Activated T-helper 1 cell treated with anti-CD3 and anti-CD28 coated beads, Interleukin-2, amount 50 U/mL, for 16 hours (primary cell): ENCODE measurements around the gene RAMP2.
A peak's percentile ranks its signal among the peaks of the same experiment; 100 is the strongest.
"Not testable (repeated sequence)": the region's sequence is repeated elsewhere in the genome, so short reads cannot be mapped to it uniquely, and the experiment has no call there.

ENCODE experiments used
- DNase-seq, 2 donors: peaks; one replicate each; pipeline ENCODE4 v3.0.0-alpha.2; 2020; ENCODE audit warnings: low read depth in 1 of 2, low spot score in 1 of 2

Gene RAMP2

DNA sequence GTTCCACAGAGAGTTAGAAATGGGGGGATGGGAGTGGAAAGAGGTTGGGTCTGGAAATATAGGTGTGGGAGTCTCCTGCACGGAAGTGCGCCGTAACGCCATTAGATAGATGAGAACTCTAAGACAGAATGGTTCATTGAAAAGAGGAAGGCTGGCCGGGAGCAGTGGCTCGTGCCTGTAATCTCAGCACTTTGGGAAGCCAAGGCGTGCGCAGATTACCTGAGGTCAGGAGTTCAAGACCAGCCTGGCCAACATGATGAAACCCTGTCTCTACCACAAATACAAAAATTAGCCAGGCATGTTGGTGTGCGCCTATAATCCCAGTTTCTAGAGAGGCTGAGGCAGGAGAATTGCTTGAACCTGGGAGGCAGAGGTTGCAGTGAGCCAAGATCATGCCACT is 7.0 kb downstream of the RAMP2 start:
- not testable (repeated sequence) for DNase-seq

DNA sequence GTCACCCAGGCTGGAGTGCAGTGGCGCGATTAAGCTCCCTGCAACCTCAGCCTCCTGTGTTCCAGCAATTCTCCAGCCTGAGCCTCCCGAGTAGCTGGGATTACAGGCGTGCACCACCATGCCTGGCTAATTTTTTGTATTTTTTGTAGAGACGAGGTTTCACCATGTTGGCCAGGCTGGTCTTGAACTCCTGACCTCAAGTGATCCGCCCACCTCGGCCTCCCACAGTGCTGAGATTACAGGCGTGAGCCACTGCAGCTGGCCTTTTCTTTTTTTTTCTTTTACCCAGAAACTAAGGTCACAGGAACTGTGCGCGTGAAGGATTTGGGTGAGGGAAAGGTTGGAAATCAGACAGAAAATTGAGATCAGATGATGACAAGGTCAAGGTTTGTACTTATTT is 8.9 kb downstream of the RAMP2 start:
- not testable (repeated sequence) for DNase-seq

DNA sequence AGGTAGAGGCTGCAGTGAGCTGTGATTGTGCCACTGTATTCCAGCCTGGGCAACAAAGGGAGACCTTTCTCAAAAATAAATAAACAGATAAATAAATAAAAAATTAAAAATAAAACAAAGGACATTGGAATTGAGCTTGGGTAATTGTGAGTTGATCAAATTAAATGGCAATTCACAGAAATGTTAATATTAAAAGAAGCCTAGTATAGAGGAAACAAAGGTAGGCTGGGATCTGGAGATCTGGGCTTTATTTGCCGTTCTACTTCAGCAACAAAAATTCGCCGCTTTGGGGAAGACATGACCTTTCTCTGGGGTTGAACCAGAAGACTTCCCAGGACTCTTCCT is 11.9 kb downstream of the RAMP2 start:
- DNase-seq, result no peak

DNA sequence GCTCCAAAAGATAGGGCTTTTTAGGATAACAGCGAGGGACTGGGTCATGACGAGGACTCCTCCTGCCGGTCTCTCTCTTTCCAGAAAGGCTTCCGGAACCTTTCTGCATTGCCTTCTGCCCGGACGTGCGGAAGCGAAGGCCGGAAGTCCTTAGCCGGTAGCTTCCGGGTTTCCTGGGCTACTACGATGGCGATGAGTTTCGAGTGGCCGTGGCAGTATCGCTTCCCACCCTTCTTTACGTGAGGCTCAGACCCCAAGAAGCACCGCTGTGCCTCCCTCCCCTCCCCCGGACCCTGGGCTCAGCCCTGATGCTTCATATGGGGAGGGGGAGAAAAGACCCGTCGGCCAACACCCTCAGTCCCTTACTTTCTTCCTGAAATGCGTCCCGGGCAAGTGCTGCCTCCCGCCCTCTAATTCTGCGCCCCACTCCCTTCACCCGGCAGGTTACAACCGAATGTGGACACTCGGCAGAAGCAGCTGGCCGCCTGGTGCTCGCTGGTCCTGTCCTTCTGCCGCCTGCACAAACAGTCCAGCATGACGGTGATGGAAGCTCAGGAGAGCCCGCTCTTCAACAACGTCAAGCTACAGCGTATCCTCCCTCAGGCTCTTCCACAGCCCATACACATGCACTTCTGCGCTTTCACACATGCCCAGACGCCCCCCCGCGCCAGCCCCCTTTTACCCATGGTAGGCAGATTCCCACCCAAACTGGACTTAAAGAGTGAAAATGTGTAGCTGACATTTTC is 12.4 kb downstream of the RAMP2 start, which contains the start of gene VPS25:
Gene VPS25, plus strand, starts transcription at position 160 of the 746 bp plus-strand sequence. Its CDS starts 27 bp downstream, at position 187.
- DNase-seq, result peak; percentile 55 to 62

DNA sequence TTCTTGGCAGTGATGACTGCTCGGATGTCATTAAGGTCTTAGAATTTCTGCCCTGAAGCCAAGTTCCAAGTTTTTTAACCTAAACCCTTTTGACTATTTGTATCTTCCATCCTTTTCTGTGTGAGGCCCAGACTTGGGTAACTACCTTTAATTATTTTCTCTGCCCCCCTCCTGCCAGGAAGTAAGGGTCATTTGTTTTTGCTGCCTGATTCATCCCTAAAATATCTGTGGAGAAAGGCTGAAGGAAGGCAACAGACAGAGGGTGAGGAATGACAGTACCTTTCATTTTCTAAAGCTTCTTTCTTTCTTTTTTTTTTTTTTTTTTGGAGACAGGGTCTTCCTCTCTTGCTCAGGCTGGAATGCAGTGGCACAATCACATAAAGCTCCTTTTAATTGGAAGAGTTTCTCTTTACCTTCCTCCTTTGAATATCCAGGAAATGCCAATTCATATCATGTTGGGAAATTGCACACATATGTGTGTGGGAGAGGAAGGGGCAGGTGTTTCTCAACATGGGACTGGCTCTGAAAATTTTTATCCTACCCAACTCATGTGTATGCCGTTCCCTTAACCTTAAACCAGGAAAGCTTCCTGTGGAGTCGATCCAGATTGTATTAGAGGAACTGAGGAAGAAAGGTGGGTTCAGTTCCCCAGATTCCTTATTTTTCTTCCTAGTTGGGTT is 13.2 kb downstream of the RAMP2 start:
- no peak for DNase-seq

DNA sequence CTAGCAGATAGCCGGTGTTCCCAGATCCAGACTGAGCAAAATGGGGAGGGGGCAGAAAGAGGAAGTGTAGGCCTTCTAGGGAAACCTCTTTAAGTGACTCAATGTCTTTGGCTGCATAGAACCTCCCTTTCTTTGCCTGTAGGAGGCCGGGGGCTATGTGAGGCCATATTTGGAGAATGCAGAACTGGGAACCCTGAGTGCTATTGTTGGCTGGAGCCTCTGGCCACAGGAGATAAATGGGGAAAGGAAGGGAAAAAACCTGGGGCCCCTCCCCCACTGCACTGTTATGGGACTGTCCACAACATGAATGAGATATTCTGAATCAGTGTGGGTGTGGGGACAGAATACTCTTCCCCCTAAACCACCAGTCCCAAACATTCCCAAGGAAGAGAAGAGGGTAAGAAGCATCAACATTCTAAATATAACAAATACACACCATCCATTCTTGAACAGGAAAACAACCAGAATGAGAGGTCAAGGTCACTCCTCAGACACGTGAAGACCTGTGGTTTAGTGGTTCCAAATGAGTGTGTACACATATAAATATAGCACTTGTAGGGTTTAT is 14.6 kb downstream of the RAMP2 start:
- DNase-seq, result no peak

DNA sequence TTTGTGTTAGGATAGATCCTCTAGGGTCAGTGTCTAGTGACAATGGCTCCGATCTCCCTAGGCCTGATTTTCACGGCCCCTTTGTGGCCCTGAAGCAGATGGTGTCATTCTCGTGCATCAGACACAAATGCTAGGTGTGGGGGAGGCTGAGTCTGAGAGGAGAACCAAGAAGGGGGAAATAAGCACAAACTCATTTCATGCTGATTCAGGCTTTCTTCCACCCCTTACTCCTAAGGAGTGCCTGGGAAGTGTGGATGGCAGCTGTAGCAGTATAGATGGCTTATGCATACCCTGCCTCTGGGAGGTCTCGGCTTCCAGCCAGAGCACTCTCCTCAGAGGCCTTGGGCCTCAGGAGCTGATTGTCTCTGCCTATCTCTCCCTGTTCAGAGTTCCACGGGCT is 17.5 kb downstream of the RAMP2 start:
- no peak for DNase-seq

DNA sequence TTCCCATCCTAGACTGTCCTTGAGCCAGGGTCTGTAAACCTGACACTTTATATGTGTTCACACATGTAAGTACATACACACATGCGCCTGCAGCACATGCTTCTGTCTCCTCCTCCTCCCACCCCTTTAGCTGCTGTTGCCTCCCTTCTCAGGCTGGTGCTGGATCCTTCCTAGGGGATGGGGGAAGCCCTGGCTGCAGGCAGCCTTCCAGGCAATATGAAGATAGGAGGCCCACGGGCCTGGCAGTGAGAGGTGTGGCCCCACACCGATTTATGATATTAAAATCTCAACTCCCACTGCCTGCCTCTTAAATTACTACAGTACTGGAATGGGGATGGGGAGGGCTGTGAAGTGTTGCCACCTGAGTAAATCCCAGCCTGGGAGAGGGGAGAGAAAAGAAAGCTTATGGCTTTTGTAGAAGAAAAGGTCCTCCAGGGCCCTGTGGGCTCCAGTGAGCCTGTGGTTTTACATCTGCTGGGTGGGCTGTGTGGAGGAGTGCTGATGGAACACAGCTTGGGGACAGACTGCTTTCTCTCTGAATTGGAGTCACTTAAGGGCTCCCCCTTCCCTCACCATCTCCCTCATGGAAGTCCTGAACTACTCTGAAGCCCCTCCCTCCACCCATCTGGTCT is 18.4 kb downstream of the RAMP2 start:
- no peak for DNase-seq

DNA sequence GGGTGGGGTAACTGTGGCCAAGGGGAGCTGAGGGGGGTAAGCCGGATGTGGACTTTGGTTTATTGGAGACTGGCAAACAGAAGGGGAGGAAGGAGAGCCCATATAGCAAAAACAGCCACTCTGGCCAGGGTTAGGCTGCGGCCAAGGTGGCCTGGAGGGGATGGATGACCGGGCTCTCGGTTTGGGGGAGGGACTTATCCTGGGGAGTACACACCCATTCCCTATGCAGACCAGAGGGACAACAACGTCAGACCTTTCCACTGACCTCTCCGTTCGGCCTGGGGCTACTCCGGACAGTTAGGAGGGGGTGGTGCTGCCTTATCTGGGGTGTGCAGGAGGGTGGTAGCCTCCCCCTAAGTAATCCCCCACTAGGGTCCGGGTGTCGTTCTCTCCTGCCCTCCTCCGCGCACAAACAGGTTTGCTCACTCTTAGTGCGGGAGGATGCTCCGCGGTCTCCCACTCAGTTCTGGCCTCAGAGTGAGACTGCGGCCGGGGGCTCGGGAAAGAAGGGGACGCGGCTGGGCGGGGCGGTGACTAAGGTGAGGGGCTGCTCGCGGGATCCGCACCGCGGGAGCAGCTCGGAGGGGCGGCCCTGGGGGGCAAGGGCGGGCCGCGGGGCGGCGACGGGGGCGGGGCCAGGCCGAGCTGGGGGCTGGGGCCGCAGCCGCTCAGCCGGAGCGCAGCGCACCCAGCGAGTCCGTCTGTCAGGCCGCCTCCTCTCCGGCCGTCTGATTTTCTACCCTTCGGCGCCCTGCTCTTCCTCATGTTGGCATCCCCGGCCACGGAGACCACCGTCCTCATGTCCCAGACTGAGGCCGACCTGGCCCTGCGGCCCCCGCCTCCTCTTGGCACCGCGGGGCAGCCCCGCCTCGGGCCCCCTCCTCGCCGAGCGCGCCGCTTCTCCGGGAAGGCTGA is 19.2 kb downstream of the RAMP2 start, which contains the start of gene WNK4:
Gene WNK4, plus strand, starts transcription at position 675 of the 915 bp plus-strand sequence. Its CDS starts 89 bp downstream, at position 764.
- DNase-seq, result no peak

DNA sequence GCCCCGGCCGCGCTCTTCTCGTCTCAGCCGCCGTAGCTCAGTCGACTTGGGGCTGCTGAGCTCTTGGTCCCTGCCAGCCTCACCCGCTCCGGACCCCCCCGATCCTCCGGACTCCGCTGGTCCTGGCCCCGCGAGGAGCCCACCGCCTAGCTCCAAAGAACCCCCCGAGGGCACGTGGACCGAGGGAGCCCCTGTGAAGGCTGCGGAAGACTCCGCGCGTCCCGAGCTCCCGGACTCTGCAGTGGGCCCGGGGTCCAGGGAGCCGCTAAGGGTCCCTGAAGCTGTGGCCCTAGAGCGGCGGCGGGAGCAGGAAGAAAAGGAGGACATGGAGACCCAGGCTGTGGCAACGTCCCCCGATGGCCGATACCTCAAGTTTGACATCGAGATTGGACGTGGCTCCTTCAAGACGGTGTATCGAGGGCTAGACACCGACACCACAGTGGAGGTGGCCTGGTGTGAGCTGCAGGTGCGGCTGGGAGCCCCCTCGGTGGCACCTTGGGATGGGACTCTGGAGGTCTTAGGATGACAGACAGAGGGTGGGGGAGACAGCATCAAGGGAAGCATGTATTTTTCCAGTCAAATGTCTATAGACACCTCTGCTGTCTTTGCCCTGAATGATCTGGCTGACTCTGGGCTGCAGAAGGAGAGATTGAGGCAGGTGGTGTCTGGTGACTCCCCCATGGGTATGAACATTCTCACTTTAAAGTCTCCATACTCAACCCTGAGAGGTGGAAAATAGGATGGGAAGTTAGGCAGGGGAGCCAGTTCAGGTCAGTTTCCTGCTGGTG is 20.0 kb downstream of the RAMP2 start:
- DNase-seq, result no peak

DNA sequence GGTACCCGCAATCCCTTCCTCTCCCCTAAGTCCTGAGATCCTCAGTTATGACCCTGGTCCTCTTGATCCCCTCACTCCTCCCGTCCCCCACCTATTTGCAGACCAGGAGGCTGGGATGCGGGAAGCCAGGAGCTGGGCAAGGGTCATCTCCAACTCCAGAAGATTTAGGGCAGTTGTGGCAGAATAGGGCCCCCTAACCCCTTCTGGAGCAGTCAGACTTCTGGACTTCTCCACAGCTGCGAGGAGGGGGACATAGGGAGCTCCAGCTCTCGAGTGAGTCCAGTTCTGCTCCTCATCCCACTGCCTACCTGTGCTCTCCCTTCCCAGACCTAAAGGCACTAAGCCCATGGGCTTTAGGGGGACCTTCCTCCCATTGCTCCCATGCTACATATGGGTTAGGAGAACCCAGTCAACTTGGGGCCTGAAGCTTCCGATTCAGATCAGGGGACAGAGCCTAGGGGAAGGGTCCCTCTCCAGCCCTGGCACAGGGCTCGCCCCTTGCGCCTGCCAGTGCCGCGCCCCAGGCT is 20.7 kb downstream of the RAMP2 start:
- DNase-seq, result no peak

DNA sequence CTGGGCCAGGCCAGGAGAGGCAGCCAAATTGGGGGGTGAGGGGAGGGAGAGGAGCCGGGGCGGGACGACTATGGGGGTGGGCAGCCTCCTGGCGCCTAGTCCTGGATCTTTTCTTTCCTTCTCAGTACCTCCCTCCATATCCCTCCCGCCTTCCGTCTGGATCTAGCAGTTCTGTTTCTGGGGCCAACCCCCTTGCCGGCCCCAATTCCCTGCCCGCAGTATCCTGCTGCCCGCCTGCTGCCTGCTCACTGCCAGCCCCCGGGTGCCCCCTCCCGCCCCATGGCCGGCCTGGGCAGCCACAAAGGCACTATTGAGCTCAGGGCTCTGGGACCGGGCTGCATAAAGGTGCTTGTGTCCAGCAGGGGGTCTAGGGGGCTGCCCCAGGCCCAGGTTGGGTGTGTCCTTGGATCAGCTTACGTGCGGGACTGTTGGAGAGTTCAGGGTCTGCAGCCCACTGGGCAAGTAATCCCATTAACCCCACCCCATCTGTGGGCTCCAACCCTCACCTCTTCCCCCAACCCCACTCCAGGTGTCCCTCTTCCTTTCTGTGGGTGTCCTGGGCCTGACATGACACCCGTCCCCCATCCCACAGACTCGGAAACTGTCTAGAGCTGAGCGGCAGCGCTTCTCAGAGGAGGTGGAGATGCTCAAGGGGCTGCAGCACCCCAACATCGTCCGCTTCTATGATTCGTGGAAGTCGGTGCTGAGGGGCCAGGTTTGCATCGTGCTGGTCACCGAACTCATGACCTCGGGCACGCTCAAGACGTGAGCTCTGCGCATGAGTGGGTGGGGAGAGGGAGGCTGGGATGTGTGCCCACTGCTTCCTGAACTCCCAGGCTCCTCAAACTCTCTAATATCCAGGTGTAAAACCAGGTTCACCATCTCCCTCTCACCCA is 21.4 kb downstream of the RAMP2 start:
- DNase-seq, result no peak

DNA sequence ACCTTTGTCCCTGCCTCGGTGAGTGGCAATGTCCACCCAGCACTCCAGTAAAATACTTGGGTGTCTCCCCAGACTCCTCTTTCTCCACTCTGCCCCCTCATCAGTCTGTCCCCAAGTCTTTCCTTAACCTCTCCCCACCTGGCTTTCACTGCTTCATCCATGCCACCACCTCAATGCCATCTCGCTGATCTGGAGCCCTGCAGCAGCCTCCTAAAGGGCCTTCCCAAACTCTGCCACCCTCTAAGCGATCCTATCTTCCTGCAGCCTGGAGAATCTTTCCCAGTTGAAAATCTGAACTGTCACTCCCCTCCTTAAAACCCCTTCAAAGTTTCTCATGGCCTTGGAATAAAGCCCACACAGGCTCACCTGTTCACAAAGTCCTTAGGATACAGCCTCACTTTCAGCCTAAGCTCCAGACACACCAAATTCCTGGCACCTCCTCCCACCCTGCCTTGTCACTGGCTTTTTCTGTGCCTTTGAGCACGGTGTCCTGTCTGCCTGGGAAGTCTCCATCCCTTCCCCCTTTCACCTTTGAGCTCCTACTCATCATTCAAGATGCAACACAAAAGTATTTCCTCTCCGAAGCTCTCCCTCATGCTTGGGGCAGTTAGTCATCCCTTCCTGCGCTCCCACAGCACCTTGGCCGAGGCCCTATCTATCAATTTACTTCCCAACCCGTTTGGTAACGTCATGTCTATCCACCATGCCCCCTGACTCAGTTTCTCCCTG is 22.2 kb downstream of the RAMP2 start:
- DNase-seq, result no peak

DNA sequence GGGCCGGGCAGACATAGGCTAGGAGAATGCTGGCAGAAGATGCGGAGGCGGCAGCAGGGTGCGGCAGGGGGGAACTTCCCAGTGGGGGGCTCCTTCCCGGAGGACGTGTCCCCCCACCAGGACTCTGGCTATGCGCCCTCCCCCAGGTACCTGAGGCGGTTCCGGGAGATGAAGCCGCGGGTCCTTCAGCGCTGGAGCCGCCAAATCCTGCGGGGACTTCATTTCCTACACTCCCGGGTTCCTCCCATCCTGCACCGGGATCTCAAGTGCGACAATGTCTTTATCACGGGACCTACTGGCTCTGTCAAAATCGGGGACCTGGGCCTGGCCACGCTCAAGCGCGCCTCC is 22.7 kb downstream of the RAMP2 start:
- DNase-seq, result no peak

DNA sequence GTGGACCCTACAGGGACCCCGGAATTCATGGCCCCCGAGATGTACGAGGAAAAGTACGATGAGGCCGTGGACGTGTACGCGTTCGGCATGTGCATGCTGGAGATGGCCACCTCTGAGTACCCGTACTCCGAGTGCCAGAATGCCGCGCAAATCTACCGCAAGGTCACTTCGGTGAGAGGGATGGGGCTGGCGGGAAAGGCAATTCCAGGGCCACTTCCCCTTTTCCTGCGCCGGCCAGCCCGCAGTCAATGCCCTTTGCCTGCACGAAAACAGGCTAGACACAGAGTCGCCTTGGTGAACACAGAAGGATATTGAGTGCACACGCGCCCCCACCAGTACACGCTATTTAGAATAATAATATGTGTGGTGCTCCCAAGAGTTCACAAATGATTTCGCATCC is 23.4 kb downstream of the RAMP2 start:
- no peak for DNase-seq

DNA sequence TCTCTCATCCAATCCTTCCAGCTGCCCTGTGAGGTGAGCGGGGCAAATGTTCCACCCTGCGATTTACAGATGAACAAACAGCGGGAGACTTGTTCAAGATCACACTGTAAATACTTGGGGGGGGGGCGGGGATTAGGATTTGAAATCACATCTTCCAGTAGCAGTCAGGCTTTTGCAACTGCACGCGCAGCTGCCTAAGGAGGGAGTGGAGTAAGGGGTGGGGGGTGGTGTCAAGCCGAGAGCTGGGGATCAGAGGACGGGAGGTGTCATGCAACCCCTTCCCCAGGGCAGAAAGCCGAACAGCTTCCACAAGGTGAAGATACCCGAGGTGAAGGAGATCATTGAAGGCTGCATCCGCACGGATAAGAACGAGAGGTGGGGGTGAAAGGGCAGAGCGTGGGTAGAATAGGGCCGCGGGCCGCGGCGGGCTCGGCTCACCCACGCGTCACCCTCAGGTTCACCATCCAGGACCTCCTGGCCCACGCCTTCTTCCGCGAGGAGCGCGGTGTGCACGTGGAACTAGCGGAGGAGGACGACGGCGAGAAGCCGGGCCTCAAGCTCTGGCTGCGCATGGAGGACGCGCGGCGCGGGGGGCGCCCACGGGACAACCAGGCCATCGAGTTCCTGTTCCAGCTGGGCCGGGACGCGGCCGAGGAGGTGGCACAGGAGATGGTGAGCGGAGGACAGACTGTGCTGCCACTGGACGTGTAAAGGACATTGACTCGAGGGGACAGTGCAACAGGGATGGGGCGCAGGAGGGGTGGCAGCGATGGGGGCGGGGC is 24.0 kb downstream of the RAMP2 start:
- DNase-seq, result no peak

DNA sequence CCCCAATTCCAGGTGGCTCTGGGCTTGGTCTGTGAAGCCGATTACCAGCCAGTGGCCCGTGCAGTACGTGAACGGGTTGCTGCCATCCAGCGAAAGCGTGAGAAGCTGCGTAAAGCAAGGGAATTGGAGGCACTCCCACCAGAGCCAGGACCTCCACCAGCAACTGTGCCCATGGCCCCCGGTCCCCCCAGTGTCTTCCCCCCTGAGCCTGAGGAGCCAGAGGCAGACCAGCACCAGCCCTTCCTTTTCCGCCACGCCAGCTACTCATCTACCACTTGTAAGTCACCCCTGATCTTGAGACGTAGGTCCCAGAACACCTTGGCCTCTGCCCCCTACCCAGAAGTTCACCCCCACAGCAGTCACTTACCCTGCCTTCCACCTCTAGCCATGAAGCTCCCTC is 26.2 kb downstream of the RAMP2 start:
- no peak for DNase-seq
